H1 (cell line): Measurements from ENCODE around the gene ANAPC15.

Experiments
- ATF3 ChIP-seq: IDR thresholded peaks from 2 replicates; pipeline ENCODE4 v1.6.1; 2011; ENCODE audit warnings: low read depth, mild to moderate bottlenecking, low read length; ENCODE audit not compliant: insufficient read depth
- CEBPB ChIP-seq: IDR thresholded peaks from 2 replicates; pipeline ENCODE4 v1.6.1; 2012; ENCODE audit warnings: low read depth, low read length
- CTCF ChIP-seq, 3 experiments: IDR thresholded peaks; 1 replicate in 2 of 3; 2 replicates in 1 of 3; pipeline versions ENCODE4 v1.5.1 to v1.6.1; 2011; ENCODE audit warnings: low read length in 3 of 3, mild to moderate bottlenecking in 3 of 3, inconsistent platforms in 2 of 3, low read depth in 1 of 3, moderate library complexity in 1 of 3; ENCODE audit not compliant: insufficient read depth in 1 of 3; ENCODE audit errors: control extremely low read depth in 1 of 3
- EGR1 ChIP-seq: IDR thresholded peaks from 2 replicates; pipeline ENCODE4 v1.6.1; 2011; ENCODE audit warnings: low read depth, low read length, borderline replicate concordance
- EZH2 ChIP-seq: fragments of 200-600 bp; sonication (generic); IDR thresholded peaks from 2 replicates; pipeline ENCODE4 v1.7.1; 2012; ENCODE audit warnings: low read depth, mild to moderate bottlenecking, moderate library complexity, low read length, inconsistent platforms; ENCODE audit not compliant: severe bottlenecking
- FOSL1 ChIP-seq: IDR thresholded peaks from 2 replicates; pipeline ENCODE4 v1.6.1; 2011; ENCODE audit warnings: mild to moderate bottlenecking, low read depth, low read length, moderate library complexity; ENCODE audit not compliant: insufficient read depth
- JUN ChIP-seq: IDR thresholded peaks from 2 replicates; pipeline ENCODE4 v1.6.1; 2011; ENCODE audit warnings: low read depth, mild to moderate bottlenecking, improper control_type of control experiment, low read length
- POLR2A ChIP-seq, 2 experiments: IDR thresholded peaks; 1 replicate in 1 of 2; 2 replicates in 1 of 2; pipeline ENCODE4 v1.6.1; 2011; ENCODE audit warnings: low read depth in 2 of 2, low read length in 2 of 2, mild to moderate bottlenecking in 2 of 2; ENCODE audit errors: control extremely low read depth in 1 of 2
- POLR2AphosphoS5 ChIP-seq: IDR thresholded peaks from 2 replicates; pipeline ENCODE4 v1.6.1; 2011; ENCODE audit warnings: low read depth, low read length
- RAD21 ChIP-seq, 2 experiments: IDR thresholded peaks in 1 of 2; conservative IDR thresholded peaks in 1 of 2; 2 replicates each; pipeline ENCODE4 v1.6.1; 2011; ENCODE audit warnings: low read depth in 2 of 2, low read length in 2 of 2, improper control_type of control experiment in 1 of 2, inconsistent platforms in 1 of 2, mild to moderate bottlenecking in 1 of 2, moderate library complexity in 1 of 2
- SIRT6 ChIP-seq: IDR thresholded peaks from one replicate; pipeline ENCODE4 v1.7.1; 2012; ENCODE audit warnings: low read length, inconsistent platforms
- TAF1 ChIP-seq: IDR thresholded peaks from 2 replicates; pipeline ENCODE4 v1.6.1; 2011; ENCODE audit warnings: mild to moderate bottlenecking, low read depth, low read length
- YY1 ChIP-seq: IDR thresholded peaks from 2 replicates; pipeline ENCODE4 v1.6.1; 2011; ENCODE audit warnings: low read depth, mild to moderate bottlenecking, low read length

- no peak for TF ChIP-seq JUN
- TF ChIP-seq EGR1: no peak
- no peak for TF ChIP-seq CTCF (IDR thresholded peaks at IDR 0.05; ENCODE audit: control extremely low read depth in 1 of 3, insufficient read depth in 1 of 3, low read depth in 1 of 3, low read length in 3 of 3)
- TF ChIP-seq EZH2: no peak
- no peak for TF ChIP-seq ATF3
- no peak for TF ChIP-seq YY1
- no peak for TF ChIP-seq POLR2AphosphoS5
- no peak for TF ChIP-seq RAD21 (IDR thresholded peaks at IDR 0.05 in 1 of 2, conservative IDR thresholded peaks at IDR 0.05 in 1 of 2; ENCODE audit: low read depth in 2 of 2, low read length in 2 of 2)
- no peak for TF ChIP-seq SIRT6
- no peak for TF ChIP-seq POLR2A (IDR thresholded peaks at IDR 0.05; ENCODE audit: control extremely low read depth in 1 of 2, low read depth in 2 of 2, low read length in 2 of 2)
- no peak for TF ChIP-seq CEBPB
- no peak for TF ChIP-seq FOSL1
- TF ChIP-seq TAF1: no peak
Observed at GRCh38 chr11:72081821-72082453, 30.6 kb downstream of the ANAPC15 start.
